Sigmoid colon (tissue), 4 donors: Measurements from ENCODE around the gene SLC16A12.

ENCODE experiments used
- CTCF ChIP-seq, 4 experiments: fragments of 450-650 bp in 3 of 4; fragments of 200-600 bp in 1 of 4; IDR thresholded peaks; one replicate each; pipeline ENCODE4 v1.5.1; 2016 to 2019; ENCODE audit warnings: antibody characterized with exemption in 4 of 4, mild to moderate bottlenecking in 3 of 4, moderate library complexity in 2 of 4
- POLR2A ChIP-seq, 2 donors: fragments of 450-650 bp; IDR thresholded peaks; one replicate each; pipeline ENCODE4 v1.6.1; 2016; ENCODE audit warnings: antibody characterized with exemption in 2 of 2, mild to moderate bottlenecking in 2 of 2, moderate library complexity in 2 of 2
- POLR2AphosphoS5 ChIP-seq, 4 donors: sonication (generic); formaldehyde crosslinking; IDR thresholded peaks; one replicate each; pipeline ENCODE4 v1.6.1; 2017; ENCODE audit warnings: antibody characterized with exemption in 4 of 4

DNA sequence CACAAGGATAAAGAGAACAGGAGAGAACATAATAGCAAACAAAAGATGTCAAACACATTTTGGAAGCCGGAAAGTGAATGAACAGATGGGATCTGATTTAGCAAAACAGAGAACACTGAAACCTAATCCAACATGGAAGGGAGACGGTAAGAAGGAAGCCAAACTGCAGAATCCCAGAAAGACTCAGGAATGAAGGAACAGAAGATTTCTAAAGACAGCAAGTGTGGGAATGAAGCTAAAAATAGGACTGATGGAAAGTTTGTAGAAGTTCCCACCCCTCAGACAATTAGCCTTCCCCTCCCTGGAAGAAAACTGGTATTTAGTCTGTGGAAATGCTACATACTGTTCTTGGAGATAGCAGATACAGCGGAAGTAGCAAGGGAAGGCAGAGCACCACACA is 40.8 kb downstream of the SLC16A12 start:
- TF ChIP-seq POLR2AphosphoS5 (IDR thresholded peaks at IDR 0.05) (no peak), CTCF (IDR thresholded peaks at IDR 0.05) (no peak), POLR2A (IDR thresholded peaks at IDR 0.05) (no peak)
